SK-N-SH (cell line): ENCODE results near the gene CXCR5.

Experiments used
- EZH2phosphoT487 ChIP-seq: fragments of 200-600 bp; sonication (generic); IDR thresholded peaks from 2 replicates; pipeline ENCODE4 v1.6.1; 2017; ENCODE audit warnings: low read depth, mixed run types, mild to moderate bottlenecking, antibody characterized with exemption, moderate library complexity, borderline replicate concordance
- FOXJ3 ChIP-seq: sonication (generic); formaldehyde crosslinking; IDR thresholded peaks from 2 replicates; pipeline ENCODE4 v1.5.1; 2020; ENCODE audit warnings: mild to moderate bottlenecking, missing genetic modification reagents
- NRF1 ChIP-seq: IDR thresholded peaks from 2 replicates; pipeline ENCODE4 v1.6.1; 2012; ENCODE audit warnings: low read depth, mild to moderate bottlenecking, low read length
- POLR2AphosphoS5 ChIP-seq: IDR thresholded peaks from 2 replicates; pipeline ENCODE4 v1.6.1; 2012; ENCODE audit warnings: low read depth, low read length
- RAD21 ChIP-seq: IDR thresholded peaks from 2 replicates; pipeline ENCODE4 v1.6.1; 2012; ENCODE audit warnings: mild to moderate bottlenecking, low read length
- RFX5 ChIP-seq: IDR thresholded peaks from 2 replicates; pipeline ENCODE4 v1.6.1; 2012; ENCODE audit warnings: mild to moderate bottlenecking, improper control_type of control experiment, low read length
- TAF1 ChIP-seq: IDR thresholded peaks from 2 replicates; pipeline ENCODE4 v1.6.1; 2012; ENCODE audit warnings: low read depth, mild to moderate bottlenecking, low read length, moderate library complexity, borderline replicate concordance
- TF ChIP-seq, protein P1 (sequence below): fragments of 200-600 bp; sonication (generic); IDR thresholded peaks from 2 replicates; pipeline ENCODE4 v1.6.1; 2017; ENCODE audit warnings: antibody characterized with exemption, mild to moderate bottlenecking, moderate library complexity
- TF ChIP-seq, protein P2 (sequence below): IDR thresholded peaks from 2 replicates; pipeline ENCODE4 v1.4.0; 2012; ENCODE audit warnings: low read depth

DNA sequence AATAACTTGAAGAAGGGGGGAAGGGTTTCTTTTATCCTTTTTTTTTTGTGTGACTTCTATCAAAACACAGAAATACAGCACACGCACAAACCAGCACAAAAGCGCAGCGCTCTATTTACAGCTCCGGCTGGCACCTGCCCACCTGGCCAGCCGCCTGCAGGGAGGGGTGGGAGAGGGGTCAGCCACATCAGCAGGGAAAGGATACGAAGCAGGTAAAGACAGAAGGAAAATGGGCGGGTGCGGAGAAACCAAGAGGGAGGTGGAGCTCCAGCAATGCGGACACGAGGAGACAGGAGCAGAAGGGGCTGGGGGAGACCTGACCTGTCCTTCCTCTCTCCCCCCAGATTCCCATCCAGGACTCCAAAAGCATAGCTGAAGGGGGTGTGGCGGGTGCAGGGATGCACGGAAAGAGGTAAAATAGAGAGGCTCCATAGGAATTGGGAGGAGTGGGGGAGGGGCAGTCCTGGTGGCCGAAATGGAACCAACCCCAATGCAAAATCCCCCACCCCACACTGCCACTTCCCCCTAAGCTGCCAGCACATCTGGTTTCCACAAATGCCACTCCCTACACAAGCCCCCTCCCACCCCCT, 14.1 kb downstream of the CXCR5 start:
- TF ChIP-seq, protein P1, sequence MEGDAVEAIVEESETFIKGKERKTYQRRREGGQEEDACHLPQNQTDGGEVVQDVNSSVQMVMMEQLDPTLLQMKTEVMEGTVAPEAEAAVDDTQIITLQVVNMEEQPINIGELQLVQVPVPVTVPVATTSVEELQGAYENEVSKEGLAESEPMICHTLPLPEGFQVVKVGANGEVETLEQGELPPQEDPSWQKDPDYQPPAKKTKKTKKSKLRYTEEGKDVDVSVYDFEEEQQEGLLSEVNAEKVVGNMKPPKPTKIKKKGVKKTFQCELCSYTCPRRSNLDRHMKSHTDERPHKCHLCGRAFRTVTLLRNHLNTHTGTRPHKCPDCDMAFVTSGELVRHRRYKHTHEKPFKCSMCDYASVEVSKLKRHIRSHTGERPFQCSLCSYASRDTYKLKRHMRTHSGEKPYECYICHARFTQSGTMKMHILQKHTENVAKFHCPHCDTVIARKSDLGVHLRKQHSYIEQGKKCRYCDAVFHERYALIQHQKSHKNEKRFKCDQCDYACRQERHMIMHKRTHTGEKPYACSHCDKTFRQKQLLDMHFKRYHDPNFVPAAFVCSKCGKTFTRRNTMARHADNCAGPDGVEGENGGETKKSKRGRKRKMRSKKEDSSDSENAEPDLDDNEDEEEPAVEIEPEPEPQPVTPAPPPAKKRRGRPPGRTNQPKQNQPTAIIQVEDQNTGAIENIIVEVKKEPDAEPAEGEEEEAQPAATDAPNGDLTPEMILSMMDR = no peak
- TF ChIP-seq POLR2AphosphoS5 (no peak), TAF1 (no peak), FOXJ3 (CRISPR knock-in tag) (no peak), EZH2phosphoT487 (no peak), RAD21 (no peak), NRF1 (no peak), RFX5 (no peak)
- TF ChIP-seq, protein P2, sequence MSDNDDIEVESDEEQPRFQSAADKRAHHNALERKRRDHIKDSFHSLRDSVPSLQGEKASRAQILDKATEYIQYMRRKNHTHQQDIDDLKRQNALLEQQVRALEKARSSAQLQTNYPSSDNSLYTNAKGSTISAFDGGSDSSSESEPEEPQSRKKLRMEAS = no peak
